K562 (cell line): Measurements from ENCODE around the gene SDS. TPM values are rescaled to one million over a fixed set of nuclear protein-coding genes. Genes with fewer than 3 reads are reported as not detected.
A peak's percentile ranks its signal among the peaks of the same experiment; 100 is the strongest.

ENCODE experiments used
- BACH1 ChIP-seq: fragments of 200-800 bp; sonication (Bioruptor generic); IDR thresholded peaks from 2 replicates; pipeline ENCODE4 v1.6.1; 2016; ENCODE audit warnings: missing genetic modification characterization, missing compliant biosample characterization
- CCNT2 ChIP-seq: IDR thresholded peaks from 2 replicates; pipeline ENCODE4 v1.6.1; 2011; ENCODE audit warnings: borderline replicate concordance, low read depth, mild to moderate bottlenecking, moderate library complexity, mixed read lengths, low read length; ENCODE audit not compliant: insufficient read length; ENCODE audit errors: extremely low read depth
- CSDE1 ChIP-seq, 2 experiments: fragments of 450-650 bp; IDR thresholded peaks; 2 replicates each; pipeline ENCODE4 v1.6.1; 2016; ENCODE audit warnings: mild to moderate bottlenecking in 1 of 2
- CXXC5 ChIP-seq: fragments of 250-450 bp; sonication (Bioruptor Pico); IDR thresholded peaks from 2 replicates; pipeline ENCODE4 v1.8.0; 2022; ENCODE audit warnings: inconsistent platforms, mild to moderate bottlenecking, moderate library complexity
- FOS ChIP-seq: IDR thresholded peaks from 3 replicates; pipeline ENCODE4 v1.6.1; 2011; ENCODE audit not compliant: insufficient read length; ENCODE audit errors: extremely low read depth
- GABPB1 ChIP-seq: sonication (generic); formaldehyde crosslinking; IDR thresholded peaks from 2 replicates; pipeline ENCODE4 v1.8.0; 2022; ENCODE audit warnings: mild to moderate bottlenecking, missing genetic modification reagents
- ILK ChIP-seq: fragments of 450-650 bp; IDR thresholded peaks from 2 replicates; pipeline ENCODE4 v1.6.1; 2016; ENCODE audit warnings: missing genetic modification characterization, low read depth, mild to moderate bottlenecking, missing compliant biosample characterization, moderate library complexity, borderline replicate concordance
- MGA ChIP-seq: fragments of 450-650 bp; IDR thresholded peaks from 2 replicates; pipeline ENCODE4 v1.6.1; 2016; ENCODE audit warnings: mild to moderate bottlenecking, moderate library complexity
- MNT ChIP-seq, 2 experiments: fragments of 450-650 bp; conservative IDR thresholded peaks; 2 replicates each; pipeline ENCODE4 v1.6.1; 2017; ENCODE audit warnings: mild to moderate bottlenecking in 2 of 2, moderate library complexity in 2 of 2
- NRF1 ChIP-seq, 2 experiments: fragments of 450-650 bp; IDR thresholded peaks in 1 of 2; conservative IDR thresholded peaks in 1 of 2; 2 replicates each; pipeline ENCODE4 v1.6.1; 2014; ENCODE audit warnings: mild to moderate bottlenecking in 2 of 2
- TOE1 ChIP-seq, 2 experiments: fragments of 450-650 bp in 1 of 2; sonication (generic) in 1 of 2; formaldehyde crosslinking in 1 of 2; IDR thresholded peaks; 2 replicates each; pipeline versions ENCODE4 v1.7.1 to v1.8.0; 2016 to 2022; ENCODE audit warnings: borderline replicate concordance in 2 of 2, mild to moderate bottlenecking in 2 of 2, antibody characterized with exemption in 1 of 2, inconsistent platforms in 1 of 2, low read depth in 1 of 2, missing genetic modification reagents in 1 of 2, moderate library complexity in 1 of 2
- ZNF57 ChIP-seq: fragments of 450-650 bp; formaldehyde crosslinking; IDR thresholded peaks from 2 replicates; pipeline ENCODE4 v1.4.0; 2020; ENCODE audit warnings: mild to moderate bottlenecking, moderate library complexity
- polyA plus RNA-seq, 8 experiments: library from polyadenylated mRNA; depleted of rRNA in 4 of 8; stranded (reverse) in 5 of 8; unstranded in 3 of 8; fragments of >200 nt; fragmentation: Nextera tagmentation in 2 of 8; fragmentation: Illumina TruSeq in 1 of 8; extraction: Ambion mirVana in 2 of 8; extraction: Trizol in 1 of 8; gene quantifications; 2 replicates each; pipeline versions ENCODE4 v1.2.1 to v1.2.3, GENCODE V29; 2011 to 2014; ENCODE audit warnings: inconsistent platforms in 1 of 8, missing spikeins in 1 of 8
- total RNA-seq, 7 experiments: library from RNA; depleted of rRNA in 6 of 7; stranded (reverse); fragments of >200 nt in 6 of 7; fragmentation: Illumina TruSeq in 2 of 7; extraction: Trizol in 2 of 7; gene quantifications; 2 replicates each; pipeline versions ENCODE4 v1.2.1 to v1.2.3, GENCODE V29; 2011 to 2021; ENCODE audit warnings: low replicate concordance in 1 of 7

The SDS gene
- total and polyA plus RNA-seq, 9 of the 15 experiments (the other 6 are each of a cell fraction or from before 2014, with no cell fraction given), result 0.07 to 1.1 (median 0.12) TPM; not detected in 1

GRCh38 chr12:113358381-113359132, 45.1 kb downstream of the SDS start, which contains the start of gene PLBD2 (continued):
- TF ChIP-seq MGA, result no peak
- TF ChIP-seq CXXC5 (CRISPR knock-in tag), result peak; percentile 82
- TF ChIP-seq ILK (tag), result no peak
- peak; percentile 98 for TF ChIP-seq TOE1 (IDR thresholded peaks at IDR 0.05; ENCODE audit: borderline replicate concordance)
- TF ChIP-seq TOE1 (CRISPR knock-in tag; IDR thresholded peaks at IDR 0.05; ENCODE audit: borderline replicate concordance, low read depth), result no peak
- TF ChIP-seq BACH1, result no peak
- peak; percentile 37 to 71; a peak in 3 of 4 replicates for TF ChIP-seq MNT (conservative IDR thresholded peaks at IDR 0.05)
- no peak for TF ChIP-seq FOS
- TF ChIP-seq CSDE1 (IDR thresholded peaks at IDR 0.05), result no peak
- peak; percentile 43 to 56; a peak in 3 of 4 replicates for TF ChIP-seq NRF1 (conservative IDR thresholded peaks at IDR 0.05 in 1 of 2, IDR thresholded peaks at IDR 0.05 in 1 of 2)
- TF ChIP-seq GABPB1, result peak; percentile 60; the same call in 1 of the 2 replicates
- no peak for TF ChIP-seq ZNF57 (CRISPR knock-in tag)
- peak; percentile 76 for TF ChIP-seq CCNT2
